Gastroesophageal sphincter (tissue), 3 donors: ENCODE measurements around the gene PTCH2.

ENCODE experiments used
- CTCF ChIP-seq, 4 experiments: fragments of 200-600 bp in 2 of 4; fragments of 450-650 bp in 2 of 4; sonication (generic) in 1 of 4; IDR thresholded peaks; one replicate each; pipeline ENCODE4 v1.5.1; 2017 to 2019; ENCODE audit warnings: antibody characterized with exemption in 4 of 4, mild to moderate bottlenecking in 2 of 4, moderate library complexity in 2 of 4
- POLR2A ChIP-seq, 2 donors: fragments of 450-650 bp; IDR thresholded peaks; one replicate each; pipeline ENCODE4 v1.6.1; 2017; ENCODE audit warnings: antibody characterized with exemption in 2 of 2, mild to moderate bottlenecking in 2 of 2, moderate library complexity in 1 of 2

- TF ChIP-seq POLR2A (IDR thresholded peaks at IDR 0.05): no peak
- no peak for TF ChIP-seq CTCF (IDR thresholded peaks at IDR 0.05)
These were observed 579 bp downstream of the PTCH2 start for GRCh38 chr1:44842486-44842861.
